HG02885 (cell line): ENCODE measurements around the gene MTCL1.

ENCODE experiments used
- ATAC-seq: cut with Tn5 transposase; IDR thresholded peaks from one replicate; pipeline ENCODE4 v1.9.1; 2021; ENCODE audit warnings: mild to moderate bottlenecking; ENCODE audit not compliant: unreplicated experiment, poor library complexity

The MTCL1 gene

GRCh38 chr18:8685914-8686216 is 19.5 kb upstream of the MTCL1 start:
- no peak for ATAC-seq

- no peak for ATAC-seq
Observed at GRCh38 chr18:8686611-8687010, 18.7 kb upstream of the MTCL1 start.

- no peak for ATAC-seq
Observed at GRCh38 chr18:8688216-8688800, 17.0 kb upstream of the MTCL1 start.

GRCh38 chr18:8688816-8689215 is 16.5 kb upstream of the MTCL1 start:
- no peak for ATAC-seq

GRCh38 chr18:8689517-8689916 is 15.8 kb upstream of the MTCL1 start:
- no peak for ATAC-seq

GRCh38 chr18:8694891-8695290 is 10.5 kb upstream of the MTCL1 start:
- no peak for ATAC-seq

GRCh38 chr18:8695932-8696517 is 9.3 kb upstream of the MTCL1 start:
- no peak for ATAC-seq

GRCh38 chr18:8696749-8697211 is 8.6 kb upstream of the MTCL1 start:
- ATAC-seq = peak; percentile 68

GRCh38 chr18:8699126-8699525 is 6.2 kb upstream of the MTCL1 start:
- no peak for ATAC-seq

GRCh38 chr18:8699948-8700347 is 5.4 kb upstream of the MTCL1 start:
- no peak for ATAC-seq

- no peak for ATAC-seq
Observed at GRCh38 chr18:8701546-8702118, 3.7 kb upstream of the MTCL1 start.

GRCh38 chr18:8702668-8703067 is 2.7 kb upstream of the MTCL1 start:
- ATAC-seq = no peak

GRCh38 chr18:8703092-8703709 is 2.2 kb upstream of the MTCL1 start:
- no peak for ATAC-seq

- ATAC-seq = no peak
Observed at GRCh38 chr18:8703781-8704301, 1.5 kb upstream of the MTCL1 start.

GRCh38 chr18:8704361-8705237 is 757 bp upstream of the MTCL1 start:
- peak; percentile 87 for ATAC-seq

- peak; percentile 8 for ATAC-seq
Observed at GRCh38 chr18:8705961-8706790, 820 bp downstream of the MTCL1 start.

- no peak for ATAC-seq
Observed at GRCh38 chr18:8706791-8707555, 1.6 kb downstream of the MTCL1 start.

- ATAC-seq = no peak
Observed at GRCh38 chr18:8707556-8708300, 2.4 kb downstream of the MTCL1 start.
